PC-9 (cell line): Measurements from ENCODE around the gene ZNF207.

Experiments used
- EZH2 ChIP-seq: fragments of 200-600 bp; sonication (generic); IDR thresholded peaks from 2 replicates; pipeline ENCODE4 v1.8.0; 2017; ENCODE audit warnings: antibody characterized with exemption, low read depth
- TF ChIP-seq, protein P1 (sequence below): fragments of 200-600 bp; sonication (generic); conservative IDR thresholded peaks from 2 replicates; pipeline ENCODE4 v1.6.1; 2017; ENCODE audit warnings: mixed run types, antibody characterized with exemption, mild to moderate bottlenecking, moderate library complexity

DNA sequence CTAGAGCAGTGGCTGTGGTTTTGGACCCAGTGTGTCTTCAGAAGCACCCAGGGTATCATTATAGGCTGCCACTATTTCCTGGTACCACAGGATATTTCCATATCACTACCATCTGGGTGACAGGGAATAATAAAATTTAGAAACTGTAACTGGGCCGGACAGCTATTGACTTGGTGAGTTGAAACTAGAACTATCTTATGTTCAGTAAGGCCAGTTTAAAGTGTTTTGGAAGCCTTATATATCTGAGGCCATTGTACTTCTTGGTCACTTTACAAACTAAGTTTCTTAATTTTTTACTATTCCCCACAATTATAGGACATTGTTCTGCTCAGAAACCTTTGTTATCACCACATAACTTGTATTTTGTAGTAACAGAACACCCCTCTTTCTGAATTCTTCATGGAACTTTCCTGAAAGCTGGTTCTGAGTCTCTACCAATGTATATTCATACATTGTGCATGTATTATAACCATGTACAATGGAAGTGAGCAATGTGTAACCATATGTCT lies 34.0 kb downstream of the ZNF207 start:
- TF ChIP-seq, protein P1, sequence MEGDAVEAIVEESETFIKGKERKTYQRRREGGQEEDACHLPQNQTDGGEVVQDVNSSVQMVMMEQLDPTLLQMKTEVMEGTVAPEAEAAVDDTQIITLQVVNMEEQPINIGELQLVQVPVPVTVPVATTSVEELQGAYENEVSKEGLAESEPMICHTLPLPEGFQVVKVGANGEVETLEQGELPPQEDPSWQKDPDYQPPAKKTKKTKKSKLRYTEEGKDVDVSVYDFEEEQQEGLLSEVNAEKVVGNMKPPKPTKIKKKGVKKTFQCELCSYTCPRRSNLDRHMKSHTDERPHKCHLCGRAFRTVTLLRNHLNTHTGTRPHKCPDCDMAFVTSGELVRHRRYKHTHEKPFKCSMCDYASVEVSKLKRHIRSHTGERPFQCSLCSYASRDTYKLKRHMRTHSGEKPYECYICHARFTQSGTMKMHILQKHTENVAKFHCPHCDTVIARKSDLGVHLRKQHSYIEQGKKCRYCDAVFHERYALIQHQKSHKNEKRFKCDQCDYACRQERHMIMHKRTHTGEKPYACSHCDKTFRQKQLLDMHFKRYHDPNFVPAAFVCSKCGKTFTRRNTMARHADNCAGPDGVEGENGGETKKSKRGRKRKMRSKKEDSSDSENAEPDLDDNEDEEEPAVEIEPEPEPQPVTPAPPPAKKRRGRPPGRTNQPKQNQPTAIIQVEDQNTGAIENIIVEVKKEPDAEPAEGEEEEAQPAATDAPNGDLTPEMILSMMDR: no peak
- TF ChIP-seq EZH2: no peak
